Loucy (cell line): Measurements from ENCODE around the gene CKS1B.
A peak's percentile ranks its signal among the peaks of the same experiment; 100 is the strongest.

Experiments
- H2AFZ ChIP-seq: fragments of 200-600 bp; sonication (generic); 2 replicates; pipeline ENCODE4 v1.6.0; 2016; ENCODE audit warnings: antibody characterized with exemption, mild to moderate bottlenecking, low read length, moderate library complexity
- H3F3A ChIP-seq: fragments of 200-600 bp; 2 replicates; pipeline ENCODE4 v1.6.0; 2016; ENCODE audit warnings: antibody characterized with exemption, low read depth, mild to moderate bottlenecking
- H3K27me3 ChIP-seq: fragments of 200-600 bp; sonication (generic); 2 replicates; pipeline ENCODE4 v1.6.1; 2014; ENCODE audit warnings: low read length, mild to moderate bottlenecking; ENCODE audit not compliant: insufficient read depth, poor library complexity, severe bottlenecking
- H3K36me3 ChIP-seq: fragments of 200-600 bp; sonication (generic); 2 replicates; pipeline ENCODE4 v1.6.1; 2016; ENCODE audit warnings: low read length; ENCODE audit not compliant: insufficient read depth
- H3K4me1 ChIP-seq: fragments of 200-600 bp; sonication (generic); 2 replicates; pipeline ENCODE4 v1.5.1; 2014; ENCODE audit warnings: low read length, mild to moderate bottlenecking; ENCODE audit not compliant: insufficient read depth, poor library complexity, severe bottlenecking
- H3K4me2 ChIP-seq: fragments of 200-600 bp; sonication (generic); 2 replicates; pipeline ENCODE4 v1.6.0; 2014; ENCODE audit warnings: antibody characterized with exemption, low read length, low read depth, mild to moderate bottlenecking; ENCODE audit not compliant: poor library complexity, severe bottlenecking
- H3K4me3 ChIP-seq: fragments of 200-600 bp; sonication (generic); 2 replicates; pipeline ENCODE4 v1.5.1; 2014; ENCODE audit warnings: low read length, mild to moderate bottlenecking, mixed read lengths; ENCODE audit not compliant: poor library complexity, severe bottlenecking
- H3K79me2 ChIP-seq: fragments of 200-600 bp; sonication (generic); 2 replicates; pipeline ENCODE4 v1.6.1; 2014; ENCODE audit warnings: low read length; ENCODE audit not compliant: insufficient read depth
- H3K9ac ChIP-seq: fragments of 200-600 bp; sonication (generic); 2 replicates; pipeline ENCODE4 v1.6.0; 2014; ENCODE audit warnings: mild to moderate bottlenecking, low read depth, low read length, moderate library complexity; ENCODE audit not compliant: poor library complexity, severe bottlenecking
- H3K9me2 ChIP-seq: fragments of 200-600 bp; sonication (generic); replicated peaks from 2 replicates; pipeline ENCODE4 v1.6.1; 2016; ENCODE audit warnings: low read depth, low read length, mixed read lengths
- H3K9me3 ChIP-seq: fragments of 200-600 bp; sonication (generic); 2 replicates; pipeline ENCODE4 v1.6.1; 2014; ENCODE audit warnings: mild to moderate bottlenecking, antibody characterized with exemption, low read length, low read depth; ENCODE audit not compliant: insufficient read depth
- H4K20me1 ChIP-seq: fragments of 200-600 bp; sonication (generic); 2 replicates; pipeline ENCODE4 v1.6.0; 2014; ENCODE audit warnings: antibody characterized with exemption, low read length, mild to moderate bottlenecking; ENCODE audit not compliant: insufficient read depth, poor library complexity, severe bottlenecking
- CTCF ChIP-seq: fragments of 200-600 bp; sonication (generic); conservative IDR thresholded peaks from 2 replicates; pipeline ENCODE4 v1.5.1; 2014; ENCODE audit warnings: mild to moderate bottlenecking, antibody characterized with exemption, low read length
- EZH2phosphoT487 ChIP-seq: fragments of 200-600 bp; IDR thresholded peaks from 2 replicates; pipeline ENCODE4 v1.6.1; 2018; ENCODE audit warnings: antibody characterized with exemption, mild to moderate bottlenecking, moderate library complexity, borderline replicate concordance

The CKS1B gene

DNA sequence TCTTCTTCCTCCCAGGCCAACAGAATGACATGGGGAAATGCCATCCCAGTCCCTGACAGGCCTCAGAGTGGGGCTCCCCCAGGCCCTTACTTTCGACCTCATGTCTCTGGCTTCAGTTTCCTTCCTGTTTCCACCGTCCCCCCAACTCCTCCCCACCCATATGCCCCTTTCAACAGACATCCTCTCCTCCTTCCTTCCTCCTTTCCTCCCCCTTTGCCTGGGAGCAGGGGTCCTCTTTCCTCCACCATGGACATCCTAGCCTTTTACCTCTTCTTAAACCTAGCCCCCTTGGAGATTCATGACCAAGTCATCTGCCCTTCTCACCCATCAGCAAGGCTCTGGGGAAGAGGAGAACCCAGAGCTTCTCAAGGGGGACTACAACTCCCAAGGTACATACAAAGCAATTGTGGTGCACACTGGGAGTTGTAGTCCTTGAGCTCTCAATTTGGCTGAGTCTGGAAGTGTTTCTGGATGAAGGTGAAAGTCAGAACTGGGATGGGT lies 32.2 kb downstream of the CKS1B start:
- H3K4me1 ChIP-seq = peaks cover 48% of the 10 kb centered on the region

DNA sequence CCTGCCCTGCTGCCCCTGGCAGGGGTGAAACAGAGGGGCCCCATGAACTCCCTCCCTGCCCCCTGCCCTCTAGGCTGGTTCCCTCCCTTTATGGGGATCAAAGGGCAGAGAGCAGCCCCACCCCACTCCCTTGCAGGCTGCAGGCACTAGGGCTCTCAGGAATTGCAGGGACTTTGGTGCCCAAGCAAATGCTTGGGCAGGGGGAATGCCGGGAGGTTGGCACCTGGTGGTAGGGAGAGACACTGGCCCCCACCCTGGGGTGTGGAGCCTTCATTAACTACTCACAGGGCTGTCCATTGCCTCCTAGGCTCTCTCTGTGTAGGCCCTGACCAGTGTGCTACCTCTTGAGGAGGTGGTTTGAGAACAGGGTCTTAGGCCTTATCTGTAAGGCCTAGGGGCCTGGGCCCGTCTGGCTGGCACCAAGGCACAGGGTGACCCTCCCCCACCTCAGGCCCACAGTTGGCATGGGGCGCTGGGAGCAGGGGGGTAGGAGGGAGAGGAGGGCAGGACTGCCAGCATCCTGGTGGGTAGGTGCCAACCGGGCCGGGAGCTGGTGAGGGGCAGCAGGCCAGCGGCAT lies 32.9 kb downstream of the CKS1B start:
- Histone ChIP-seq H3K27me3 (no peaks in the 10 kb centered on the region), H4K20me1 (no peaks in the 10 kb centered on the region), H2AFZ (no peak overlapping the region), H3K4me2 (no peak overlapping the region), H3K79me2 (no peaks in the 10 kb centered on the region), H3K9ac (no peak overlapping the region), H3K36me3 (no peaks in the 10 kb centered on the region), H3K4me3 (no peak overlapping the region), H3F3A (no peaks in the 10 kb centered on the region), H3K9me2 (no peaks in the 10 kb centered on the region), H3K9me3 (no peaks in the 10 kb centered on the region), H3K4me1 (peaks cover 55% of the 10 kb centered on the region)
- TF ChIP-seq CTCF (no peak), EZH2phosphoT487 (no peak)

More for the DNA sequence above, 32.2 kb downstream of the CKS1B start:
- H2AFZ ChIP-seq = no peak overlapping the region
- no peaks in the 10 kb centered on the region for H4K20me1 ChIP-seq
- TF ChIP-seq CTCF (no peak), EZH2phosphoT487 (no peak)
- H3K4me3 ChIP-seq = peak overlapping the region; percentile 31
- no peaks in the 10 kb centered on the region for H3F3A ChIP-seq
- no peaks in the 10 kb centered on the region for H3K9me2 ChIP-seq
- no peaks in the 10 kb centered on the region for H3K27me3 ChIP-seq
- no peaks in the 10 kb centered on the region for H3K9me3 ChIP-seq
- peak overlapping the region; percentile 58 for H3K9ac ChIP-seq
- no peaks in the 10 kb centered on the region for H3K79me2 ChIP-seq
- H3K36me3 ChIP-seq = no peaks in the 10 kb centered on the region
- H3K4me2 ChIP-seq = peak overlapping the region; percentile 57

DNA sequence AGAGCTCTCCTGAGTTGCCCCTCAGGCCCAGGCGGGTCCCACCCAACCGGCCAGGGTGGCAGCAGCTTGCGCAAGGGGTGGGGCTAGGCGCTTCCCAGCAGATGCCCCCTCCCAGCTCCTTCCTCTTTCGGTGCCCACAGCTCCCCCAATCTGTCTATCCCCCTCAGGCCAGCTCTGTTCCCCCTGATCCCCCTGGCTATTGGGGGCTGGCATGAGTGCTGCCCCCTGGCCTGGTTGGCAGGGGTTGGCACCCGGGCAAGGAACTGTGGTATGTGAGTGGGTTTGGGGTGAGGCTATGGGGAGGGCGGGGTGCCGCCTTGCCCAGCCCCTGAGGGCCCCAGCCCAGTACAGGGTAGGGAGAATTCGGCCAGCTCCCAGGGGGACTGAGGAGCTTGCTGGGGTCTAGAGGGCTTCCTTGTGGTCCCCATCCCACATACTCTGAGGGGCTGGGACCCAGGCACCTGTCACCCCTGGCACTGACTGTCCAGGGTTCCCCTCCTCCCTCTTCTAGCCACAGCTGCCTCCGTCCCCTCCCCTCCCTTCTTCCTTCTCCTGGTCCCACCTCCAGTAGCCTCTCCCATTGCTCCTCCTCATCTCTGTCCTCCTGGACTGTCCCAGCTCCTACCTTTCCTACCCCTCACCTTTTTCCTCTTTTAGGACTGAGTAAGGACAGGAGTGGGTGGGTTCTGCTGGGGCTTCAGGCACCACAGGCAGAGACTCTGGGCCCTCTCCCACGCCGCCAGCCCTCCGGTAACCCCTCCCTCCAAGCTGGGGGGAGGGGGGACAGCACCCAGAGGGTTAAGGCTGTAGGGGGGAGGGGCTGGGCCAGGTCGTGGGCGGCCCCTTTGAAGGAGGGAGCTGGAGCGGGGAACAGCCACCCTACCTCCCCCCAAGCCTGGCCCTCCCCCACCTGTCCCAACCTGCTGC lies 33.8 kb downstream of the CKS1B start:
- no peak overlapping the region for H2AFZ ChIP-seq
- peaks cover 64% of the 10 kb centered on the region for H3K4me1 ChIP-seq
- no peak overlapping the region for H3K9ac ChIP-seq
- no peaks in the 10 kb centered on the region for H4K20me1 ChIP-seq
- H3K36me3 ChIP-seq = no peaks in the 10 kb centered on the region
- H3K9me2 ChIP-seq = no peaks in the 10 kb centered on the region
- H3K4me2 ChIP-seq = no peak overlapping the region
- H3K79me2 ChIP-seq = no peaks in the 10 kb centered on the region
- no peak overlapping the region for H3K4me3 ChIP-seq
- TF ChIP-seq EZH2phosphoT487 = no peak
- no peaks in the 10 kb centered on the region for H3K9me3 ChIP-seq
- H3K27me3 ChIP-seq = no peaks in the 10 kb centered on the region
- H3F3A ChIP-seq = no peaks in the 10 kb centered on the region
